ENCODE measurements around the gene TTLL9.

TTLL9 gene

DNA sequence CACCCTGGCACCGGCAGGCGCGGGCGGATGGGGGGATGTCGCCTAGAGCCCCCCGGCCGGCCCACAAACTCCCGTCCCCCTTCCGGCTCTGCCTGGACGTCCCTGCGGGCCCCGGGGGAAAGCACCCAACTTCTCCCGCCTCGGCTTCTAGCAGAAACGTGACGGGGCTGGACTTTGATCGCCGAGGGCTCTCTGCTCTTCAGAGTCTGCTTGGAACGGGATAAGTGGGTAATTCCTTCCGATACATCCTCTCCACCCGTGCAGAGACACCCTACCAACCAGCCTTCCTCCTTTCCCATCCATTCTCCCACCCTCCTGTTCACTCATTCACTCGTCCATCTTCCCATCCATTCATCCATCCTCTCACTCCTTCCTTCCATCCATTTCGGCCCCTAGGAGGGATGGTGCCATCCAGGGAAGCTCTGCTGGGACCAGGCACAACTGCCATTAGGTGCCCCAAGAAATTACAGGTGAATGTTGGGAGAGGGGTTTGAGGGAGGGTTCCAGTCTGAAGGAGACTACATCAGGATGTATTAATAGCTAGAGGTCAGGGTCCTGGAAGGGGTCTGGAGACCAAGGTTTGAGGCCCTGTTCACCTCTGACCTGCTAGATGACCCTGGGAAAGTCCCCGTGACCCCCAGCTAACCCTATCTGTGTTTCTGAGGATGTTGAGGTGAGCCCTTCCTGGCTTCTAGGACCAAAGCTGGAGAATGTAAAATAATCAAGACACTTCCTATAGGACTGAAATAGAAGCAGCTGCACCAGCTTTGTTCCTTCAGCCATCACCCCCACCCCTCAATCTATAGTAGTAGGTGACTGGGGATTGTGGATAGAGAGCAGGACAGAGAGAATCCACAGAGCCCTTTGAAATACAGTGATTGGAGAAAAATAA lies 538 bp downstream of the TTLL9 start:
- CTCF ChIA-PET, result interaction anchor here (0.8 to 3.2 kb wide), 12 partner anchors 10 to 160 kb away, joined by 3 to 18 read pairs (median 4); partner anchors contain the start of gene PDRG1
- POLR2A ChIA-PET, result no interaction called here

DNA sequence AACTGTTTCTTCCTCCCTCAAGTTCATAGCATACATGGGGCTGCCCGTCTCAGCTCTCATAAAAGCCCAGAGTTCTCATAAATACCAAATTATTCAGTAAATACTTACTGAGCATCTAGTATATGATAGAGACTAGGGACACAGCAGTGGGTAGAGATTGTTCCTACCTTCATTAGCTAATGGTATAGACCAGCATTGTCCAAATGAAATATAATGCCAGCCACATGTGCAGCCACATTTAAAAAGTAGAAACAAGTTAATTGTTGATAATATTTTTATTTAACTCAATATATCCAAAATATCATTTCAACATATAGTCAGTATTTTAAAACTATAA lies 1.2 kb downstream of the TTLL9 start:
- ChIA-PET CTCF (interaction anchor here (0.8 to 3.2 kb wide), 10 partner anchors 9 to 148 kb away, joined by 3 to 18 read pairs (median 6); partner anchors contain the start of gene PDRG1), POLR2A (no interaction called here)
- no peak for DNase-seq (ENCODE audit: extremely low spot score)
- TF ChIP-seq, protein P1, sequence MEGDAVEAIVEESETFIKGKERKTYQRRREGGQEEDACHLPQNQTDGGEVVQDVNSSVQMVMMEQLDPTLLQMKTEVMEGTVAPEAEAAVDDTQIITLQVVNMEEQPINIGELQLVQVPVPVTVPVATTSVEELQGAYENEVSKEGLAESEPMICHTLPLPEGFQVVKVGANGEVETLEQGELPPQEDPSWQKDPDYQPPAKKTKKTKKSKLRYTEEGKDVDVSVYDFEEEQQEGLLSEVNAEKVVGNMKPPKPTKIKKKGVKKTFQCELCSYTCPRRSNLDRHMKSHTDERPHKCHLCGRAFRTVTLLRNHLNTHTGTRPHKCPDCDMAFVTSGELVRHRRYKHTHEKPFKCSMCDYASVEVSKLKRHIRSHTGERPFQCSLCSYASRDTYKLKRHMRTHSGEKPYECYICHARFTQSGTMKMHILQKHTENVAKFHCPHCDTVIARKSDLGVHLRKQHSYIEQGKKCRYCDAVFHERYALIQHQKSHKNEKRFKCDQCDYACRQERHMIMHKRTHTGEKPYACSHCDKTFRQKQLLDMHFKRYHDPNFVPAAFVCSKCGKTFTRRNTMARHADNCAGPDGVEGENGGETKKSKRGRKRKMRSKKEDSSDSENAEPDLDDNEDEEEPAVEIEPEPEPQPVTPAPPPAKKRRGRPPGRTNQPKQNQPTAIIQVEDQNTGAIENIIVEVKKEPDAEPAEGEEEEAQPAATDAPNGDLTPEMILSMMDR (IDR thresholded peaks at IDR 0.05; ENCODE audit: control extremely low read depth, extremely low read depth, low read depth, missing control alignments), result no peak

More for the DNA sequence above, 538 bp downstream of the TTLL9 start:
- DNase-seq (ENCODE audit: extremely low spot score), result no peak
- TF ChIP-seq, protein P1 (IDR thresholded peaks at IDR 0.05; ENCODE audit: control extremely low read depth, extremely low read depth, low read depth, missing control alignments), result no peak

- TF ChIP-seq, protein P1 (IDR thresholded peaks at IDR 0.05; ENCODE audit: control extremely low read depth, extremely low read depth, low read depth, missing control alignments), result no peak
These were observed 2.0 kb downstream of the TTLL9 start for GRCh38 chr20:31872406-31872805.

DNA sequence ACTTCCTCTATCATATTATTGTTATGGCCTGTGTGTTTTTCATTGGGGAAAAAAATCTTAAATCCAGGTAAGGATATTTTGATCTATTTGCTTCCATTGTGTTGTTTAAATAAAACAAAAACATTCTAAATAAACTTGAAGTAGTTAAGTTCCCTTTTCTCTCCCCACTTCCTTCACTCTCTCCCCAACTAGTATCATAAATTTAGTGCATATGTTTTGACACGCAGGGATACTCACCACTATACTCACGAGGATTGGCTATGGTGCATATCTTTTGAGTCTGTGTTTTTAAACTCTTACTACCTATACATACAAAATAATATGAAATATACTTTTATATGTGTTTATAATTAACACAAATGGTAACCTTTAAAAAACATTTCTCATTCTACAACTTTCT lies 5.2 kb downstream of the TTLL9 start:
- ChIA-PET POLR2A (no interaction called here), CTCF (no interaction called here)
- TF ChIP-seq, protein P1 (IDR thresholded peaks at IDR 0.05; ENCODE audit: control extremely low read depth, extremely low read depth, low read depth, missing control alignments), result no peak
- no peak for DNase-seq (ENCODE audit: extremely low spot score)

More at GRCh38 chr20:31872406-31872805, 2.0 kb downstream of the TTLL9 start:
- DNase-seq (ENCODE audit: extremely low spot score), result no peak
- ChIA-PET POLR2A (interaction anchor here (0.7 kb wide), 1 partner anchor 949 kb away, joined by 3 read pairs; no protein-coding TSS in a partner anchor), CTCF (interaction anchor here (1.0 to 3.2 kb wide), 11 partner anchors 8 to 160 kb away, joined by 3 to 18 read pairs (median 5); partner anchors contain the start of gene PDRG1)

DNA sequence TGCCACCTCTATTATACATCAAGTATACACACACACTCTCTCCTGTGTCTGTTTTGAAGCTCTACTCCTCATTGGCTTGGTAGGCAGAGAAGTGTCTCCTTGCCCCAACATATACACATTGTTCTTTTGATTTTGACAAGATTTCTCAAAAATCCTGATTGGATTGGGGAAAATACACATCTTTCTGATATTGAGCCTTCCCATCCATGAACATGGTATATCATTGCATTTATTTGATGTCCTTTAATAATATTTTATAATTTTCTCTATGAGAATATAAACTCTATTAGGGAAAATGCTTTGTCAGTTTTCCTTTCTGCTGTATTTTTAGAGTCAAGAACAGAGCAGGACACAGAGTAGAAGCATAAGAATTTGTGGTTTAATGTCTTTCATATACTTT lies 7.2 kb downstream of the TTLL9 start:
- DNase-seq (ENCODE audit: extremely low spot score), result no peak
- TF ChIP-seq, protein P1 (IDR thresholded peaks at IDR 0.05; ENCODE audit: control extremely low read depth, extremely low read depth, low read depth, missing control alignments), result no peak
- CTCF ChIA-PET, result interaction anchor here (1.4 to 4.1 kb wide), 2 partner anchors 18 to 24 kb away, joined by 3 to 22 read pairs; no protein-coding TSS in a partner anchor
- POLR2A ChIA-PET, result no interaction called here

GRCh38 chr20:31879143-31879987 lies 8.9 kb downstream of the TTLL9 start:
- CTCF ChIA-PET, result interaction anchor here (1.2 to 4.1 kb wide), 7 partner anchors 8 to 156 kb away, joined by 3 to 22 read pairs (median 6); partner anchors contain the start of genes DUSP15, PDRG1 and TTLL9
- TF ChIP-seq, protein P1 (IDR thresholded peaks at IDR 0.05; ENCODE audit: control extremely low read depth, extremely low read depth, low read depth, missing control alignments), result no peak
- POLR2A ChIA-PET, result no interaction called here
- DNase-seq (ENCODE audit: extremely low spot score), result peak; percentile 90

Measured in GM10248 (cell line).